SHP77 treated with DMSO at 0.1 percent for 48 hours (cell line): ENCODE results near the gene NLK.

Experiments used
- DNase-seq: peaks from one replicate; lab custom pipeline; 2025; lab: John Stamatoyannopoulos, UW

Gene NLK

DNA sequence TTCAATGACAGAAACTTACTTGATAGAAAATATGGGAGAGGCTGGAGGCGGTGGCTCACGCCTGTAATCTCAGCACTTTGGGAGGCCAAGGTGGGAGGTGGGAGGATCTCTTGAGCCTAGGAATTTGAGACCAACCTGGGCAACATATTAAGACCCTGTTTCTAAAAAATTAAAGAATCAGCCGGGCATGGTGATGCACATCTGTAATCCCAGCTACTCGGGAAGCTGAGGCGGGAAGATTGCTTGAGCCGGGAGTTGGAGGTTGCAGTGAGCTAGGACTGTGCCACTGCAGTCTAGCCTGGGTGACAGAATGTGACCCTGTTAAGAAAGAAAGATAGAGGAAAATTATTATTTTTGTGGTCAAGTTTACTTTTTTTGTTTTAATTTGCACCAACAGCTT lies 2.1 kb upstream of the NLK start:
- no peak for DNase-seq

DNA sequence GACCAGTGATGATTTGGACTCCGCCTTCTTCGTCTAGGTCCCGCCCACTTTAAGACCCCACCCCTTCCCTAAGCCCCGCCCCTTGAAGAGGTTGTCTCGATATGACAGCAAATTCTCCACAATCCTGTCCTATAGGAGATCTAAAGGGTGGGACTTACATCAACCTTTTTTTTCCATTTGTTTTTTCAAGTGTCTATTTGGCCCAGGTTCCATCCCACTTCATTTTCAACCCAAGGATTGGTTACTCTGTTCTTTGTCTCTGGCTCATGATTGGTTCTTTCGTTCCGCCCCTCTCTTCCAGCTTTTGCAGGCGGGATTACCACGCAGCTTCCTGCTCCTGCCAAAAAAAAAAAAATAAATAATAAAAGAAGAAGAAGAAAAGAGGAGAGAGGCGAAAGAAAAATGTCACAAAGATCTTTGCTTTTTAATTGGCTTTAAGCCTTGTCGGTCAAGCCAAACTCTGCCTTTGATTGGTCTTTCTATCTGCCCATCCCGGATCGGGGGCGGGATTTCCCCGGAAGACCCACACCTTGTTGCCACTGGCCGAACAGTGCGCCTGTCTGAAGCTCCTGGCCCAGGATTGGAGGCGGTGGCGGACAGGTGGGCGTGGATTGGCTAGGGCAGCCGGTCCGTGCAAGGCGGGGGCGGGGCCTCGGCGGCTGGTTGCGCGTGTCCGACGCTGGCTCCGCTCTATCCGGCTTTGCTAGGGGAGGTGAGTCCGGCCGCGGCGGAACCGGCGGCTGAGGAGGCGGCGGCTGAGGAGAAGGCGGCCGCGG lies 1.2 kb upstream of the NLK start:
- DNase-seq, result peak; percentile 99

DNA sequence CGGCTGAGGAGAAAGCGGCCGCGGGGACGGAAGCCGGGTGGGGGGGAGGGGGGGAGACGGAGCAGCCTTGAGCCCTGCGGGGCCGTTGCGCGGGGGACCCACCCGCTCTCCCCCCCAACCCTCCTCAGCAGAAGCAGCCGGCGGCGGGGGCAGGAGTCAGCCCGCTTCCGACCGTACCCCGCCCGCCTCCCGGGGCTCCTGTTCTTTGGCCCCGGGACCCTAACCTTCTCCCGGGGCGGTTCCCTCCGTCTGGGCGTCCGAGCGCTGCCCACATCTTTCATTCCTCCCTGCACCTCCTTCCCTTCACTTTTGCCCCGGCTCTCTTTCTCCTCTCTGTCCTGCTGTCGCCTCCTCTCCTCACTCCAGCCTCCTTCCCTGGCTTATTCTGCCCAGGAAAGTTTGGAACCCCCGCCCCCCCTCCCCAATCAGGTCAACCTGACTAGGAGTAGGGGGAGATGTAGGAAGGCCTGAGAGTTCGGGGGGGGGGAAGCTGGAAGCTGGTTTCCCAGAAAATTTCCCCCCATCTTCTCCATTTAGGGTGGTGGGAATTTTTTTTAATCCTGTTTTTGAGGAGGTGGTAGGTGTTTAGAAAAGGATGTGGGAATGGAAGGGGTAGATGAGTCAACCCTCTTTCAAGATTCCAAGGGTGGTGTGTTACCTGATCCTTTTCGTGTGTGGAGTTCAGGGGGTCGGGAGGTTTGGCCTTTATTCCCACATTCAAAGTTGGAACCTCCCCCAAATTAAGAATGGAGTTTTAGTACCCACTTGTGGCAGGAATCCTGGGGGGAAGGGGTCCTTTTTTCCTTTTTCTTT lies 427 bp upstream of the NLK start:
- DNase-seq, result no peak

DNA sequence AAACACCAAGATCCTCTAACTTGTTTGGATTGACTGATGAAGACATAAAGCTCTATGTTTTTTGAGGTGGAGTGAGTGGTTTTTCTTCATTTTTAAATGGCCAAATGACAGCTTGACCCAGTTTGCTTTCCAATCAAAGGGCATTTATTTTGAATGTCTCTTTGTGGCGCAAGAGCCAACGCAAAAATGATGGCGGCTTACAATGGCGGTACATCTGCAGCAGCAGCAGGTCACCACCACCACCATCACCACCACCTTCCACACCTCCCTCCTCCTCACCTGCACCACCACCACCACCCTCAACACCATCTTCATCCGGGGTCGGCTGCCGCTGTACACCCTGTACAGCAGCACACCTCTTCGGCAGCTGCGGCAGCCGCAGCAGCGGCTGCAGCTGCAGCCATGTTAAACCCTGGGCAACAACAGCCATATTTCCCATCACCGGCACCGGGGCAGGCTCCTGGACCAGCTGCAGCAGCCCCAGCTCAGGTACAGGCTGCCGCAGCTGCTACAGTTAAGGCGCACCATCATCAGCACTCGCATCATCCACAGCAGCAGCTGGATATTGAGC lies 329 bp downstream of the NLK start:
- DNase-seq, result no peak

DNA sequence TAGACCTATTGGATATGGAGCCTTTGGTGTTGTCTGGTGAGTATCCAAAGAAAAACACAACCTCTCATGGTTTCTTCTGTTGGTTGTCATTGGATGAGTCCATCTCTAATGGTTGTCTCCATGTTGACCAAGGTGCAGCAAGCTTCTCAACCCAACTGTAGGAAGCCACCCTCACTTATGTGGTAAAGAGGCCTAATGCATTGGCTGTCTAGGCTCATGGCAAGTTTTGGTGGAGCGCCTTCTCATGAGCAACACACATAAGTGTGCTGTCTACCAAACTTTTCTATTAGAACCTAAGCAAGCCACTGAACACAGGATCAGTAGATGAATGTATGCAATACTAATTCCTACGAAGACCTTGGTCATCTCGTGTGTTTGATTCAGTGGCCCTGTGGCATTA lies 819 bp downstream of the NLK start:
- DNase-seq, result no peak

DNA sequence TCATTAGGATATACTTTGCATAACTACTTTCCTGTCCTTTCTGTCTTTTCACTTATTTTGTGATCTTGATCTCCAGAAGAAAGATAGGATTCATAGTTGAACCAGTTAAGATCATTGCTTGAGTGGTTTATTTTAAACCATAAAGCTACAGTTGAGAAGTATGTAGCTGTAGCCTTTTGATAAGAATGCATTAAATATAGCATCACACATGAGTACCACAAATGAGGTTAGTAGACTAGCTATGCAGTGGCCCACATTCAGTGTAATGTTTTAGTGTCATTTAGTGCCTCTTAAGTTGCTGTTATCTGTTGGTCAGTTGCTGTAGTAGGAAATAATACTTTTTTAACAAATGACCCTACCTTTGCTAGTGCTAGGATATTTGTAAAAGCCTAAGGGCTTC lies 1.3 kb downstream of the NLK start:
- DNase-seq, result no peak

DNA sequence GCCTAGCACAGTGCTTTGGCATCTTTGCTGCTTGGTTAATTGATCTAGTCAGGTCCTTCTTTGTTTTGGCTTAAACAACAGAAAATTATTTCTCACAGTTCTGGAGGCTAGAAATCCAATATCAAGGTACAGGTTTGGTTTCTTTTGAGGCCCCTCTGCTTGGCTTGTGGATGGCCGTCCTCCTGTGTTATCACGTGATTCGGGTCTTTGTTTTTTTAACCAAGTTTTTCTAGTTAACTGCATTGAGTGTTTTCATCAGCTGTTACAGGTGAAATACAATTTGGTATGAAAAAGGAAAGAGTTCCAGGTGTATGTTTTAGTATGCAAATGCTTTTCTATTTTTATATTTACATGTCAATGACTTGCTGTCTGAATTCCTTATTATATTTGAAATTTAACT lies 2.8 kb downstream of the NLK start:
- no peak for DNase-seq

DNA sequence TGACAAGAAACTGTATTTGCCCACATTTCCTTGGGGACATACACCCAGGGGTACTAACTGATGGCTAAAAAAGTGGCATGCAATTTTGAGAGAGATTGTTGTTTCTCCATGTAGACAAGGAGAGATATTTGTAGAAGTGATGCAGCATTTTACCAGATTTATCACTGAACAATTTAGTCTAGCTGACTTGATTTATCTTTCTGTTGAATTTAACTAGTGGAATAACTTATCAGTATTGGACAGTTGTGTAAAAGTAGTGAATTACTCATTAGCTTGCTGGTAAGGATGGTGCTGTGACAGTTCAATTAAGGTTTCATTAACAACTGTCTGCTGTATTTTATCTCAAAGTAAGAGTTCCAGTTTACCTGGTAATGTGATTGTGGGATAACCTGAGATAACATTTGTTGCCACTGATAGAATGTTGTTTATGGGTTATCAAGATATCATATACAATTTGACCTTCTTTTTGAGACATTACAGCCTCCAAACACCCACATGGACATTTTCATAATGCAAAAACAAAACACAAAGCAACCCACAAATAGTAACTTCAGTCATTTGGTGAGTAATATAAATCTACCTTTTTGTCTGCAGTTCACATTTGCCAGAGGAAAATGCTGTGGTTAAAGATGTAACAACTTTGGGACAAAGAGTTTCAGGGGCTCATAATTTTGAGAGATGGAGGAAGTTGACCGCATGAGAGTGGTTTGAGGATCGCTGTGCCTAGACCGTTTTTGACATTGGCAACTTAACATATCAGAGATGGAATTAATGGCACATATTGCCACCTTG lies 3.8 kb downstream of the NLK start:
- DNase-seq, result no peak

DNA sequence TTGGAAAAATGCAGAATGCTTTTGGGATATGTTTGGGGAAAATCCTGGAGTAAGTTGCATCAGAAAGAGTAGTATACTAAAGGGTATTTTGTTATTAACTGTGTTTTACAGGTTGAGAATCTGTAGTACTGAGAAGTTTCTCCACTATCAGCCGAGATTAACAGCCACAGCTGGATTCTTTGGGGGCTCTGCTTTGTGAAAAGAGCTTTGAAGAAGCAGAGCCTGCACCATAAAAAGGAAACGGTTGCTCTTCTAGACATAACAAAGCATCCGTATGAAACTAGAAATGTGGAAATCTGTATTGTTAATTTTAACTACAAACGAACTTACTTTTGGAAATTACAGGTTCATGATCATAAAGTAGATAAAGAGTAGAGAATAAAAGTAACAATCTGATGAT lies 5.3 kb downstream of the NLK start:
- DNase-seq, result no peak

DNA sequence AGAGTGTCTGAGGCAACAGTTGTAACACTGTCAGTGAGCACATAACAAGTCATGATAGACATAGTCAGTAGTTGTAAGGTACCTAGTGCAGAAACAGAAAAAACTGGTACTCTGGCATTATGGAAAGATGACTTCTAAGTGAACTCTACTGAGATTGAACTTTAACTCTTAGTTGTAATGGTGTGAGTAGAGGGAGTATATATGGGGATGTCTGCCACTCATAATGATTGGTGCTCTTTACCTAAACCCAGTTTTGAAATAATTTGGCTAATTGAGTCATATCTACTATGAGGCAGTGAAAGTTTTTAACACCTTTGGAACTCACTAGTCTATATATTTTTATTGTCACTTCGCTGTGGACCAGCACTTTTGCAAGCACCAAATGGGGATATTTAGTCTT lies 6.6 kb downstream of the NLK start:
- no peak for DNase-seq

DNA sequence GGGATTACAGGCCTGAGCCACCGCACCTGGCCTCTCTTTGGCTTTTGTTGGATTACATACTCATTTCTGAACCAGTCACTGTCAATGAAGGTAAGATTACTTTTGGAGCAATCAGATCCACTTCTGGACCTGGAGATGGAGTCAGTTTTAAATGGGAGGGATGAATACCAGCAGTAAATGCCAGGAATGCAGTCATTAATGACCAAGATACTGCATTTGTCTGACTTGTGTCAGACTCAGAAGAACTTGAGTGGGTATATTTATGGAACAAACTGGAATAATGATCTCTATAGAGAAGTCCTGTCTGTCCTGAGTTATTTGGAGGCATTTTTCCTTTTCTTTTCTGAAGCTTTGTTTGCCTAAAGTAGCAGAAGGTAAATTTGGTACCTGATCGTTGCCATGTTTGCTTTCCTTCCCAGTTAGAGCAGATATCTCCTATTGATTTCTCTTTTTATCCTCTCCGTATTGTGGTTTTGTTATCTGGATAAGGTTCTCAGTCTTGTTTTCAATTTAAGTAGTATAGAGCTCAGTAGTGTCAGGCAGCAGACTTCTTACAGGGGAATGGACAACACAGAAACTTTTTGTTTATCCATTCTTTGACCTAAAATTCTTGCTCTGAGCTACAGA lies 10.7 kb downstream of the NLK start:
- no peak for DNase-seq

DNA sequence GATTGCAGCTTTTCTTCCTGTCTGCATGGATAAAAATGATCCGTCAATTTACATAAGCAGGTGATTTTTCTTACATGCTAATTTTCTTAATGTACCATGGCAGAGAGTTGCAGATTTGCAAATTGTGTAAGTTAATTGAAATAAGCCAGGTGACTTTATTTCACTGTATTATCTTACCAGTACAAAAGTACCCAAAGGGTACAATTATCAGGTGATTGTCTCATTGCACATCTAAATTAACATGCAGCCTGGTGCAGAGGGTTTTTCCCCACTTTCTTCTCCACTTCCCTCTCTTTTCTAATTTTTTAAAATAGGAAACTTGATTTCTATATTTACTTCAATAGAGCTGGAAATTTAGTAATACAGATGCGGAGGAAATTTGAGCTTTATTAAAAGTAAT lies 11.2 kb downstream of the NLK start:
- no peak for DNase-seq

DNA sequence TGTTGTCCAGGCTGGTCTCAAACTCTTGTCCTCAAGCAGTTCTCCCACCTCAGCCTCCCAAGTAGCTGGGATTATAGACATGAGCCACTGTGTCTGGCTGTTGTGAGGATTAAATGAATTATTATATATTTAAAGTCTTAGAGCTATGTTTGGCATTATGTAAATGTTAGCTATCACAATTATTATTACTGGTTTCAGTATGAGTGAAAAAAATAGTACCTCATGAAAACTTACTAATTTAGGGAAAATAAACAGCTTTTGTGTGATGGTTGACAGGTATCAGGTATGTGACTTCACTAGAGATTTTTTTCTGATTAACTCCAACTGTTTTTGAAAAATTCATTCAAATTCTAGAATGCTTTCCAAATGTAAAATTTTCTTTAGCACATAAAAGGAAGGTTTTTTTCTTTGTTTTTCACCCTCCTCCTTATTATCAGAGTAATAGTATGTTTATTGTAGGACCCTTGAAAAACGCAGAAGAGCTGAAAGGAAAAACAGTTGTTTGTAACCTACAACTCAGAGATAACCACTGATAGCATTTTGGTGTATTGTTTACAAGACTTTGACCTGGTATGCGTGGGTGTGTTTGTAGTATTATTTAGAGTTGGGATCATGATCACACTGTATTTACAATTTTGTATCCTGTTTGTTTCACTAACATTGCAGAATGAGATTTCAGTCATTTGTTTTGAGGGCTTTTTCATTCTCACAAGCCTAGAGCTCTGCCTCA lies 13.2 kb downstream of the NLK start:
- no peak for DNase-seq

DNA sequence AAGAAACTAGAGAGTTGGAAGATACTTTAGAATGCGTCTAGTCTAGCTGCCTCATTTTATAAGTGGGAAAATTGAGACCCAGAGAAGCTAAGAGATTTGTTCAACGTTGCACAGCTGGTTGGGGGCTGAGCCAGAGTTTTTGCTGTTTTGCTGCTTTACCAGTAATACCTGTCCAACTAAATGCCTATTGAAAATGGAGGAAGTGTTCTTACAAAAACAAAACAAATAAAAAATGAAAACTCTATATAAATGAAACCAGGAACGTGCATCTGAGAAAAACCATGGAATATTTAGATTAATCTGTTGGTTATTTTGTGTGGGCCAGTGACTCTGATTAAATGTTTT lies 13.8 kb downstream of the NLK start:
- no peak for DNase-seq

DNA sequence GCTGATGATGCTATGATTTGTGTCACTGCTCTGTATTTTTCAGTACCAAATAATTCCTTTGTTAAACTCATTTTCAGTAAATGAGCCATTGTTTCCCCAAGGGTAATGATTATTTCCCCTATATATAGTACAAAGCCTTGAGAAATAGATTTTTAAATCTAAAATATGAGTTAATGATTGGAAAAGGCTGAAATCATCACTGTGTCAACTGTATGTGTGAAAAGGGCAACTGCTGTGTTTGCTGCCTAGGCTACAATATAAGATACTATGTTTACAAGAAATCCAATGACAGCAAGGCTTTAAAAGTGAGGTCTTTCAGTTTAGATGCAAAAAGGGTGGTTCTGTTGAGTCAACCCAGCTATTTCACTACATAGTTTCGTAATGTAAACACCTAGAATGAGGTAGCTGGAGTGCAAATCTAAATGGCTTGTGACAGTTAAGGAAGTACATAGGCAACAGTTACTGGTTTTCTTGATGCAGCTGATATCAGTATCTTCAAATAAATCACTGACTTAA lies 15.3 kb downstream of the NLK start:
- DNase-seq, result no peak

DNA sequence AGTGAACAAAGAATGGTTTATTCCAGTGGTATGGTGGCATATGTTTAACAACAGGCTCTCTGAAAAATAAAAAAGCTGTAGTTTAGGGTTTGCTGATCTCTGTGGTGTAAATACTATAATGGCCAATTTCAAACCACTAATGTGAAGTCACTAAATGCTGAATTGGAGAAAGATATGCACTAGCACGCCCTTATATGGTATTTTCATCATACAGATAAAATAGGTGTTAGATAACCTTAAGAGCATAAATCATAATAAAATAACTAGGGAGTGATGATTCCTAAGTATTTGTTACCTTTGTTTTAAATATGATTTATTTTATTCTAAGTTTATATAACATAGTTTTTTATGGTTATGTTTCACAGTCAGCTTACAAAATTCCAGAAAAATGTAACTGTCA lies 17.2 kb downstream of the NLK start:
- no peak for DNase-seq

DNA sequence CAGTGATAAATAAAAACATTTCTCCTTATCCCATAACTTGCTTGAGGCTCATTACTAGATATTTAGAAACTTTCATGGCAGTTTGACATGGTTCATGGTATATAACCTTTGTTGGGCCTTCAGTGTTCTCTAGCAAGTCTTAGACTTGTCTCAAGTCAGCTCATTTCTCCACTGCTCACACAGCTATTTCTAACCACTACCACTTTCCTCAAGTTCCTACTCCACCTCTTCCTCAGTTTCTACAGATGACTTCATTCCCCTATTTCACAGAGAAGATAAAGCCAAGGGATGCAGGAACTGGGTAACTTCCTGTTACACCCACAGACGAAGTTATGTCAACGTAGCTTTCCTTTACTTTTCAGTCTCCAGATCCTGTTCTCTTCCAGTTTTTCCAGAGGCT lies 23.2 kb downstream of the NLK start:
- no peak for DNase-seq

DNA sequence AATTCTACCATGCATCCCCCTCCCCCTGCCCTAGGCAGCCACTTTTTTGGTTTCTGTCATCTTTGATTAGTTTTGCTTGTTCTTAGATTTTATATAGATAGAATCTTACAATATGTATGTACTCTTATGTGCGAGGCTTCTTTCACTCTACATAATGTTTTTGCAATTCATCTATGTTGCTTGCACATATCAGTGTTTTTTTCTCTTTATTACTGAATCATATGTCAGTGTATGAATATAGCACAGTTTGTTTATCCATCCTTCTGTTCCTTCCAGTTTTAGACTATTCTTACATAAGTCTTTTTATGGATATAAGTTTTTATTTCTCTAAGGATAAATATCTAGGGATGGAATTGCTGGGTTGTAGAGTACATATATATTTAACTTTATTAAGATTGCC lies 26.6 kb downstream of the NLK start:
- DNase-seq, result no peak

DNA sequence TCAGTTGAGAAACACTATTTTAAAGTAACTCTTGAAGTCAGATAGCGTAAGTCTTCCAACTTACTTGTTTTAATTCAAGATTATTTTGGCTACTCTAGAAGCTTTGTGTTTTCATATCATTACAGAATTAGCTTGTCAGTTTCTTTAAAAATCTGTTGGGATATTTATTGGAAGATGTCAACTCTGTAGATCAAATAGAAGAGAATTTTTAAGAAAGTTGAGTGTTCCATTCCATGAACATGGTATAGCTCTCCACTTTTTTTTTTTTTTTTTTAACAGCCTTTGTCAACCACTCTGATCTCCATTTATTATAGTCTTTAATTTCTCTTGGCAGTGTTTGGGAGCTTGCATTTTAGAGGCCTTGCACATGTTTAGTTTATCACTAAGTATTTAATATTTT lies 28.7 kb downstream of the NLK start:
- no peak for DNase-seq

DNA sequence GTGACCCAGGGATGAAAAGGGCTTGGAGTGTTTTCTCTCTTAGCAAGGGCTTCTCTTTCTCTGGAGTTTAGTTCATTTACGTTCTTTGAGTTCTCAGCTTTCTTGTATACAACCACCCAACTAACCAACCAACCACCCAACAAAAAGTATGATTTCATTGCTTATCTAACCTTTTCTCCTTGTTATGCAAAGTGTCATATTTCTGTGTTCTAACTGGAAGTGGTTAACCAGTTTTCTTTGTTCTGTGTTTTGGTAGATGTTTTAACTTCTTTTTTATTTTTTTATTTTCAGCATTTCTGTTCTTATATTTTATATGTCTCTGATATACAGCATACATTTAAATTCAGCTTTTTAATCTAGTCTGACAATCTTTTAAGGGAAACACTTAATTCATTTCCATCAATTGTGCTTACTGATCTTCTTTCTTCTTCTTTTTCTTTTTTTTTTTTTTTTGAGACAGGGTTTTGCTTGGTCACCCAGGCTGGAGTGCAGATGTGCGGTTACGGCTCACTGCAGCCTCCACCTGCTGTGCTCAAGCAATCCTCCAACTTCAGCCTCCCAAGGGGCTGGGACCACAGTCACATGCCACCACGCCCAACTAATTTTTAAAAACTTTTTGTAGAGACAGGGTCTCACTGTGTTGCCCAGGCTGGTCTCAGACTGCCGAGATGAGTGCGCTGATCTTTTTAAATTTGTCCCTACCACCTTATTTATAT lies 29.6 kb downstream of the NLK start:
- no peak for DNase-seq
